IMR-90 (cell line): ENCODE measurements around the gene CD93. TPM values are rescaled to one million over a fixed set of nuclear protein-coding genes. Genes with fewer than 3 reads are reported as not detected.

Experiments used
- ATAC-seq: fragments of 200-7000 bp; cut with Tn5 transposase; 2 replicates; pipeline ENCODE4 v1.9.1; 2020; ENCODE audit warnings: low read depth, mild to moderate bottlenecking, moderate library complexity
- BruUV-seq: library from RNA; stranded (reverse); fragments of 400-500 nt; replicated peaks from 2 replicates; lab custom pipeline; 2021; lab: Mats Ljungman, UMichigan
- CTCF ChIA-PET: fragments of 300-600 bp; formaldehyde crosslinking; extraction: SDS; loops from one replicate; lab custom pipeline; 2021; ENCODE audit warnings: antibody characterized with exemption; lab: Yijun Ruan, JAX
- POLR2A ChIA-PET: fragments of 300-600 bp; sonication (Branson Sonifier 250); formaldehyde crosslinking; loops from one replicate; lab custom pipeline; 2022; ENCODE audit warnings: antibody characterized with exemption; ENCODE audit not compliant: unreplicated experiment; lab: Charles Lee
- DNase-seq: peaks from one replicate; pipeline ENCODE4 v3.0.0; 2013
- H2AFZ ChIP-seq: replicated peaks from 2 replicates; pipeline ENCODE3; 2013; ENCODE audit warnings: low read length, mild to moderate bottlenecking; ENCODE audit not compliant: poor library complexity
- H2AK5ac ChIP-seq: 2 replicates; pipeline ENCODE4 v1.6.1; 2013; ENCODE audit warnings: low read depth, low read length, inconsistent platforms
- H2AK9ac ChIP-seq: replicated peaks from 2 replicates; pipeline ENCODE3; 2013; ENCODE audit warnings: mild to moderate bottlenecking, low read depth, low read length, moderate library complexity; ENCODE audit not compliant: poor library complexity
- H2BK120ac ChIP-seq: 2 replicates; pipeline ENCODE4 v1.6.1; 2013; ENCODE audit warnings: low read depth, low read length, inconsistent platforms
- H2BK15ac ChIP-seq: 3 replicates; pipeline ENCODE4 v1.6.1; 2013; ENCODE audit warnings: low read depth, low read length, inconsistent platforms
- H2BK20ac ChIP-seq: 2 replicates; pipeline ENCODE4 v1.6.1; 2013; ENCODE audit warnings: low read depth, mild to moderate bottlenecking, inconsistent platforms, low read length, moderate library complexity
- H2BK5ac ChIP-seq: 2 replicates; pipeline ENCODE4 v1.6.1; 2013; ENCODE audit warnings: mild to moderate bottlenecking, low read depth, low read length, inconsistent platforms; ENCODE audit not compliant: poor library complexity, severe bottlenecking
- H3K14ac ChIP-seq: replicated peaks from 2 replicates; pipeline ENCODE4 v1.6.1; 2013; ENCODE audit warnings: low read depth, low read length, inconsistent platforms
- H3K18ac ChIP-seq: 2 replicates; pipeline ENCODE4 v1.6.1; 2013; ENCODE audit warnings: low read depth, low read length, control low read depth
- H3K23ac ChIP-seq: 2 replicates; pipeline ENCODE4 v1.6.1; 2013; ENCODE audit warnings: low read depth, low read length, inconsistent platforms
- H3K27ac ChIP-seq: 2 replicates; pipeline ENCODE4 v1.5.1; 2013; ENCODE audit warnings: mild to moderate bottlenecking, control low read depth, low read length; ENCODE audit not compliant: insufficient read depth
- H3K27me3 ChIP-seq: 2 replicates; pipeline ENCODE4 v1.6.1; 2013; ENCODE audit warnings: low read length; ENCODE audit not compliant: control insufficient read depth, insufficient read depth
- H3K36me3 ChIP-seq: 2 replicates; pipeline ENCODE4 v1.6.1; 2013; ENCODE audit warnings: low read length, mixed read lengths; ENCODE audit not compliant: control insufficient read depth, insufficient read depth
- H3K4ac ChIP-seq: 2 replicates; pipeline ENCODE4 v1.6.1; 2013; ENCODE audit warnings: low read depth, low read length, inconsistent platforms
- H3K4me1 ChIP-seq: 2 replicates; pipeline ENCODE4 v1.6.1; 2013; ENCODE audit warnings: low read length, mixed read lengths; ENCODE audit not compliant: control insufficient read depth, insufficient read depth
- H3K4me2 ChIP-seq: 2 replicates; pipeline ENCODE4 v1.6.1; 2013; ENCODE audit warnings: low read depth, mild to moderate bottlenecking, control low read depth, low read length, moderate library complexity
- H3K4me3 ChIP-seq: 2 replicates; pipeline ENCODE4 v1.5.1; 2013; ENCODE audit warnings: low read depth, mild to moderate bottlenecking, control low read depth, low read length, moderate library complexity; ENCODE audit not compliant: insufficient read depth
- H3K56ac ChIP-seq: 2 replicates; pipeline ENCODE4 v1.6.1; 2013; ENCODE audit warnings: low read length, inconsistent platforms; ENCODE audit not compliant: insufficient read depth; ENCODE audit errors: extremely low read depth
- H3K79me1 ChIP-seq, 2 experiments: 2 replicates each; pipeline ENCODE4 v1.6.1; 2013; ENCODE audit warnings: low read length in 2 of 2, inconsistent platforms in 1 of 2, low read depth in 1 of 2
- H3K9ac ChIP-seq: 2 replicates; pipeline ENCODE4 v1.6.1; 2013; ENCODE audit warnings: low read depth, low read length, control low read depth
- H3K9me1 ChIP-seq: 2 replicates; pipeline ENCODE4 v1.6.1; 2013; ENCODE audit warnings: low read length, inconsistent platforms; ENCODE audit not compliant: insufficient read depth
- H3K9me3 ChIP-seq: 2 replicates; pipeline ENCODE4 v1.6.1; 2013; ENCODE audit warnings: low read length; ENCODE audit not compliant: control insufficient read depth, insufficient read depth
- H4K20me1 ChIP-seq: 2 replicates; pipeline ENCODE4 v1.6.1; 2013; ENCODE audit warnings: low read length, inconsistent platforms; ENCODE audit not compliant: insufficient read depth
- H4K5ac ChIP-seq: 2 replicates; pipeline ENCODE4 v1.6.1; 2013; ENCODE audit warnings: mild to moderate bottlenecking, low read depth, low read length, control low read depth
- H4K8ac ChIP-seq, 2 experiments: 2 replicates each; pipeline ENCODE4 v1.6.1; 2013; ENCODE audit warnings: low read depth in 2 of 2, low read length in 2 of 2, control low read depth in 1 of 2, inconsistent platforms in 1 of 2
- H4K91ac ChIP-seq: 2 replicates; pipeline ENCODE4 v1.6.1; 2013; ENCODE audit warnings: low read depth, low read length, inconsistent platforms; ENCODE audit not compliant: insufficient read depth
- CEBPB ChIP-seq: IDR thresholded peaks from 2 replicates; pipeline ENCODE4 v1.6.1; 2012; ENCODE audit warnings: low read depth, low read length, improper control_type of control experiment
- CHD1 ChIP-seq: IDR thresholded peaks from 2 replicates; pipeline ENCODE4 v1.6.1; 2012; ENCODE audit warnings: low read depth, low read length, improper control_type of control experiment
- MAFK ChIP-seq: IDR thresholded peaks from 2 replicates; pipeline ENCODE4 v1.6.1; 2012; ENCODE audit warnings: low read depth, low read length, improper control_type of control experiment
- MAZ ChIP-seq: IDR thresholded peaks from 2 replicates; pipeline ENCODE4 v1.6.1; 2012; ENCODE audit warnings: low read depth, mild to moderate bottlenecking, low read length, improper control_type of control experiment, moderate library complexity, borderline replicate concordance
- RAD21 ChIP-seq: IDR thresholded peaks from 2 replicates; pipeline ENCODE4 v1.6.1; 2012; ENCODE audit warnings: low read length, improper control_type of control experiment
- RCOR1 ChIP-seq: IDR thresholded peaks from 2 replicates; pipeline ENCODE4 v1.6.1; 2012; ENCODE audit warnings: mild to moderate bottlenecking, low read length, improper control_type of control experiment; ENCODE audit not compliant: insufficient replicate concordance
- WGBS, 2 experiments: methylation state at CpG; one replicate each; pipeline versions ENCODE4 v1.1.5 to v1.1.7; 2013; ENCODE audit warnings: missing lambda C conversion rate in 2 of 2; ENCODE audit not compliant: insufficient read length in 1 of 2; ENCODE audit errors: extremely low coverage in 2 of 2; 5-methylcytosine and 5-hydroxymethylcytosine counted together
- dilution Hi-C: fragments of 300-500 bp; cut with HindIII; formaldehyde crosslinking; loops from one replicate; pipeline ENCODE4 v1.14.3; 2018; ENCODE audit warnings: low sequenced_read_pairs; ENCODE audit not compliant: unreplicated experiment
- in situ Hi-C: fragments of 300-500 bp; cut with MboI; formaldehyde crosslinking; loops from 3 replicates; pipeline ENCODE4 v1.14.3; 2019; ENCODE audit warnings: low sequenced_read_pairs, inconsistent platforms, mixed read lengths
- intact Hi-C: fragments of 100-400 bp; cut with micrococcal nuclease; formaldehyde crosslinking; loops from 2 replicates; pipeline ENCODE4 v1.10.0; 2022
- polyA plus RNA-seq, 3 experiments: library from polyadenylated mRNA; depleted of rRNA; stranded (reverse); fragments of >200 nt; gene quantifications; 2 replicates each; pipeline ENCODE4 v1.2.3, GENCODE V29; 2012; ENCODE audit warnings: low replicate concordance in 1 of 3
- total RNA-seq: library from RNA; depleted of rRNA; stranded (reverse); fragments of >200 nt; gene quantifications from 2 replicates; pipeline ENCODE4 v1.2.3, GENCODE V29; 2012
- TF ChIP-seq, protein P1 (sequence below): conservative IDR thresholded peaks from 2 replicates; pipeline ENCODE4 v1.5.1; 2012; ENCODE audit warnings: mild to moderate bottlenecking, low read depth, low read length, improper control_type of control experiment
- TF ChIP-seq, protein P2 (sequence below): fragments of 150-350 bp; IDR thresholded peaks from 2 replicates; pipeline ENCODE4 v1.6.1; 2016; ENCODE audit warnings: low read depth, mild to moderate bottlenecking, low read length, moderate library complexity, borderline replicate concordance

CD93 gene
- total and polyA plus RNA-seq, 2 of the 4 experiments (the other 2 are of a cell fraction) = under 0.01 to 0.02 TPM

- POLR2A ChIA-PET = interaction anchor here (1.1 kb wide), 1 partner anchor 26 kb away, joined by 5 read pairs; no protein-coding TSS in a partner anchor
- H3K14ac ChIP-seq = no peak overlapping the region
- intact Hi-C loops = no loop called here
- no peak overlapping the region for H4K8ac ChIP-seq
- in situ Hi-C loops = no loop called here
- H4K91ac ChIP-seq = no peak overlapping the region
- TF ChIP-seq RAD21 (no peak), MAZ (no peak), CEBPB (no peak), MAFK (no peak), CHD1 (no peak), RCOR1 (no peak)
- TF ChIP-seq, protein P1, sequence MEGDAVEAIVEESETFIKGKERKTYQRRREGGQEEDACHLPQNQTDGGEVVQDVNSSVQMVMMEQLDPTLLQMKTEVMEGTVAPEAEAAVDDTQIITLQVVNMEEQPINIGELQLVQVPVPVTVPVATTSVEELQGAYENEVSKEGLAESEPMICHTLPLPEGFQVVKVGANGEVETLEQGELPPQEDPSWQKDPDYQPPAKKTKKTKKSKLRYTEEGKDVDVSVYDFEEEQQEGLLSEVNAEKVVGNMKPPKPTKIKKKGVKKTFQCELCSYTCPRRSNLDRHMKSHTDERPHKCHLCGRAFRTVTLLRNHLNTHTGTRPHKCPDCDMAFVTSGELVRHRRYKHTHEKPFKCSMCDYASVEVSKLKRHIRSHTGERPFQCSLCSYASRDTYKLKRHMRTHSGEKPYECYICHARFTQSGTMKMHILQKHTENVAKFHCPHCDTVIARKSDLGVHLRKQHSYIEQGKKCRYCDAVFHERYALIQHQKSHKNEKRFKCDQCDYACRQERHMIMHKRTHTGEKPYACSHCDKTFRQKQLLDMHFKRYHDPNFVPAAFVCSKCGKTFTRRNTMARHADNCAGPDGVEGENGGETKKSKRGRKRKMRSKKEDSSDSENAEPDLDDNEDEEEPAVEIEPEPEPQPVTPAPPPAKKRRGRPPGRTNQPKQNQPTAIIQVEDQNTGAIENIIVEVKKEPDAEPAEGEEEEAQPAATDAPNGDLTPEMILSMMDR = no peak
- TF ChIP-seq, protein P2, sequence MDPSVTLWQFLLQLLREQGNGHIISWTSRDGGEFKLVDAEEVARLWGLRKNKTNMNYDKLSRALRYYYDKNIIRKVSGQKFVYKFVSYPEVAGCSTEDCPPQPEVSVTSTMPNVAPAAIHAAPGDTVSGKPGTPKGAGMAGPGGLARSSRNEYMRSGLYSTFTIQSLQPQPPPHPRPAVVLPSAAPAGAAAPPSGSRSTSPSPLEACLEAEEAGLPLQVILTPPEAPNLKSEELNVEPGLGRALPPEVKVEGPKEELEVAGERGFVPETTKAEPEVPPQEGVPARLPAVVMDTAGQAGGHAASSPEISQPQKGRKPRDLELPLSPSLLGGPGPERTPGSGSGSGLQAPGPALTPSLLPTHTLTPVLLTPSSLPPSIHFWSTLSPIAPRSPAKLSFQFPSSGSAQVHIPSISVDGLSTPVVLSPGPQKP = no peak
- no peaks in the 10 kb centered on the region for H4K20me1 ChIP-seq
- no peak overlapping the region for H3K23ac ChIP-seq
- no peak overlapping the region for H2AK5ac ChIP-seq
- ATAC-seq (peak; percentile 80), DNase-seq (peak; percentile 53)
- no peak overlapping the region for H2BK20ac ChIP-seq
- no TSS peak for BruUV-seq
- H4K5ac ChIP-seq = no peak overlapping the region
- no peak overlapping the region for H3K4ac ChIP-seq
- H3K56ac ChIP-seq = no peak overlapping the region
- 5% methylated on average over 3 of the region's 9 CpGs; no CpG with 5 or more reads in 1 of the 2 experiments for WGBS, 2 experiments
- CTCF ChIA-PET = interaction anchor here (0.9 to 1.4 kb wide), 2 partner anchors 10 to 13 kb away, joined by 3 to 4 read pairs; no protein-coding TSS in a partner anchor
- peaks cover 13% of the 10 kb centered on the region; the same call in 1 of the 2 replicates for H3K27me3 ChIP-seq
- H3K18ac ChIP-seq = no peak overlapping the region
- H2BK120ac ChIP-seq = no peak overlapping the region
- peaks cover 5% of the 10 kb centered on the region; the same call in 1 of the 2 replicates for H3K4me1 ChIP-seq
- no peak overlapping the region for H2AFZ ChIP-seq
- no peak overlapping the region for H3K9ac ChIP-seq
- H3K79me1 ChIP-seq = no peaks in the 10 kb centered on the region
- H3K4me2 ChIP-seq = peak overlapping the region; percentile 42; the same call in 1 of the 2 replicates
- H3K27ac ChIP-seq = no peak overlapping the region
- H3K4me3 ChIP-seq = no peak overlapping the region
- H2BK15ac ChIP-seq = no peak overlapping the region
- H3K9me1 ChIP-seq = no peaks in the 10 kb centered on the region
- no peaks in the 10 kb centered on the region for H3K36me3 ChIP-seq
- no peaks in the 10 kb centered on the region for H3K9me3 ChIP-seq
- H2AK9ac ChIP-seq = no peak overlapping the region
- dilution Hi-C loops = no loop called here
- no peak overlapping the region for H2BK5ac ChIP-seq
Observed at GRCh38 chr20:23106271-23106851, 20.2 kb upstream of the CD93 start.
